Adrenal gland (tissue), 12 donors: ENCODE results near the gene SEMA7A. TPM values are rescaled to one million over a fixed set of nuclear protein-coding genes. Genes with fewer than 3 reads are reported as not detected.
A peak's percentile ranks its signal among the peaks of the same experiment; 100 is the strongest.

Experiments
- DNase-seq, 7 donors: peaks; one replicate each; pipeline ENCODE4 v3.0.0-alpha.2; 2019 to 2020
- H3K27ac ChIP-seq, 5 donors: fragments of 200-600 bp; sonication (generic) in 4 of 5; 1 replicate in 3 of 5; 2 replicates in 2 of 5; pipeline versions ENCODE4 v1.5.1 to v1.8.0; 2016 to 2020; ENCODE audit warnings: mild to moderate bottlenecking in 1 of 5
- H3K27me3 ChIP-seq: fragments of 200-600 bp; 2 replicates; pipeline ENCODE4 v1.8.0; 2021
- H3K36me3 ChIP-seq, 2 donors: fragments of 200-600 bp; replicated peaks in 1 of 2; 1 replicate in 1 of 2; 2 replicates in 1 of 2; pipeline versions ENCODE4 v1.5.1 to v1.8.0; 2018 to 2022
- H3K4me1 ChIP-seq, 2 donors: fragments of 200-600 bp; replicated peaks in 1 of 2; 1 replicate in 1 of 2; 2 replicates in 1 of 2; pipeline versions ENCODE4 v1.5.1 to v1.8.0; 2018 to 2021
- H3K4me3 ChIP-seq, 4 donors: fragments of 200-600 bp; sonication (generic) in 3 of 4; one replicate each; pipeline ENCODE4 v1.5.1; 2016 to 2018
- H3K9me3 ChIP-seq, 3 donors: fragments of 200-600 bp; sonication (generic) in 1 of 3; replicated peaks in 1 of 3; 1 replicate in 2 of 3; 2 replicates in 1 of 3; pipeline versions ENCODE4 v1.5.1 to v1.8.0; 2016 to 2021
- POLR2A ChIP-seq, 2 donors: fragments of 450-650 bp; IDR thresholded peaks; one replicate each; pipeline ENCODE4 v1.6.1; 2017; ENCODE audit warnings: antibody characterized with exemption in 2 of 2, mild to moderate bottlenecking in 2 of 2, moderate library complexity in 1 of 2
- WGBS, 4 donors: extraction: QIAGEN DNeasy Blood & Tissue Kit in 2 of 4; methylation state at CpG; one replicate each; pipeline versions ENCODE4 v1.1.5 to v1.1.7; 2013 to 2017; 5-methylcytosine and 5-hydroxymethylcytosine counted together
- intact Hi-C, 2 donors: fragments of 100-400 bp; cut with DNase I; formaldehyde crosslinking; loops; one replicate each; pipeline versions ENCODE4 v1.14.1 to v1.15.0; 2022 to 2023
- polyA plus RNA-seq, 3 donors: library from polyadenylated mRNA; stranded (reverse); fragments of 200-250 nt in 2 of 3; fragments of 350-450 nt in 1 of 3; fragmentation: Illumina TruSeq in 1 of 3; extraction: RNeasy Lipid Tissue Mini Kit (QIAGEN cat#74804) in 1 of 3; gene quantifications; one replicate each; pipeline ENCODE4 v1.2.3, GENCODE V29; 2013 to 2014
- total RNA-seq, 9 donors: library from RNA; depleted of rRNA in 4 of 9; stranded (reverse); fragments of >200 nt in 4 of 9; fragments of 120-200 nt in 1 of 9; fragmentation: NEBNext Ultra II Directional in 1 of 9; extraction: Animal tissue kit (Norgen Biotek cat#: 25700) in 1 of 9; gene quantifications; one replicate each; pipeline versions ENCODE4 v1.1.0 to v1.2.4, GENCODE V29; 2013 to 2023
- TF ChIP-seq, protein P1 (sequence below), 6 experiments: fragments of 450-650 bp in 4 of 6; fragments of 200-600 bp in 2 of 6; sonication (generic) in 1 of 6; IDR thresholded peaks; 1 replicate in 5 of 6; 2 replicates in 1 of 6; pipeline versions ENCODE4 v1.5.1 to v1.8.0; 2016 to 2021; ENCODE audit warnings: antibody characterized with exemption in 6 of 6, mild to moderate bottlenecking in 2 of 6, moderate library complexity in 1 of 6
- donor health status: healthy with polysubstance abuse.
- donor health status: Bipolar disorder and iron deficiency.
- donor health status: DM: yes; HTN: yes; CAD: no.
- donor health status: DM: no; HTN: no; CAD: no.
- donor health status: DM: no; HTN: no; CAD: no.
- donor health status: DM: yes; HTN: yes; CAD: no.

Gene SEMA7A
- total and polyA plus RNA-seq, 12 donors, result 1.3 to 32.0 (median 3.7) TPM

DNA sequence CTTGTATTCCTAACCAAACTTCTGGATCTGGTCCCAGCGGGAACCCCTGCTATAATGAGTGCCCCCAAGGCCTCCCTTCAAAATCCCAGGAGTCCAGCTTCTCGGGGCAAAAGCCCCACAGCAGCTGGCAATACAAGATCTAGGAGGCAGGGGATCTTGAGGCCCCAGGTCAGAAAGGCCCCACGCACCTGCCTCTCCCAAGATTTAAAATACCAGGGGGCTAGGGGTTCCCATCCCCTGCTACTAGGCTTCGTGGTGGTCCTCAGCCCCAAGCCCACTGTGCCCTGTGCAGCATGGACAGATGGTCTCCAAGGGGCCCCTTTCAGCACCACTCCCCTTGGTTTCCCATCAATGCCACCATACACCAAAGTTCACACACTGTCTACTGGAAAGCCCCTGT is 50.5 kb downstream of the SEMA7A start:
- intact Hi-C loops, result loop anchor here (2.0 to 10.0 kb wide), 4 partner anchors 56 to 382 kb away; no protein-coding TSS in a partner anchor

GRCh38 chr15:74382004-74382816 is 51.5 kb downstream of the SEMA7A start:
- no peak overlapping the region for H3K4me3 ChIP-seq
- TF ChIP-seq, protein P1, sequence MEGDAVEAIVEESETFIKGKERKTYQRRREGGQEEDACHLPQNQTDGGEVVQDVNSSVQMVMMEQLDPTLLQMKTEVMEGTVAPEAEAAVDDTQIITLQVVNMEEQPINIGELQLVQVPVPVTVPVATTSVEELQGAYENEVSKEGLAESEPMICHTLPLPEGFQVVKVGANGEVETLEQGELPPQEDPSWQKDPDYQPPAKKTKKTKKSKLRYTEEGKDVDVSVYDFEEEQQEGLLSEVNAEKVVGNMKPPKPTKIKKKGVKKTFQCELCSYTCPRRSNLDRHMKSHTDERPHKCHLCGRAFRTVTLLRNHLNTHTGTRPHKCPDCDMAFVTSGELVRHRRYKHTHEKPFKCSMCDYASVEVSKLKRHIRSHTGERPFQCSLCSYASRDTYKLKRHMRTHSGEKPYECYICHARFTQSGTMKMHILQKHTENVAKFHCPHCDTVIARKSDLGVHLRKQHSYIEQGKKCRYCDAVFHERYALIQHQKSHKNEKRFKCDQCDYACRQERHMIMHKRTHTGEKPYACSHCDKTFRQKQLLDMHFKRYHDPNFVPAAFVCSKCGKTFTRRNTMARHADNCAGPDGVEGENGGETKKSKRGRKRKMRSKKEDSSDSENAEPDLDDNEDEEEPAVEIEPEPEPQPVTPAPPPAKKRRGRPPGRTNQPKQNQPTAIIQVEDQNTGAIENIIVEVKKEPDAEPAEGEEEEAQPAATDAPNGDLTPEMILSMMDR (IDR thresholded peaks at IDR 0.05), result peak; percentile 96 to 99 (median 98)
- TF ChIP-seq POLR2A (IDR thresholded peaks at IDR 0.05), result no peak
- intact Hi-C loops, result loop anchor here (2.0 to 10.0 kb wide), 4 partner anchors 57 to 383 kb away; no protein-coding TSS in a partner anchor
- H3K27me3 ChIP-seq, result no peaks in the 10 kb centered on the region
- H3K4me1 ChIP-seq, result no peaks in the 10 kb centered on the region
- peak; percentile 88 to 94 (median 92) for DNase-seq
- H3K9me3 ChIP-seq, result no peaks in the 10 kb centered on the region
- 35 to 57% (median 42%) methylated on average over 8 to 13 of the region's 13 CpGs for WGBS, 4 donors
- no peaks in the 10 kb centered on the region for H3K36me3 ChIP-seq
- H3K27ac ChIP-seq, result no peak overlapping the region

More for the DNA sequence above, 50.5 kb downstream of the SEMA7A start:
- Histone ChIP-seq H3K27ac (no peak overlapping the region), H3K9me3 (no peaks in the 10 kb centered on the region), H3K36me3 (no peaks in the 10 kb centered on the region), H3K4me1 (no peaks in the 10 kb centered on the region), H3K27me3 (no peaks in the 10 kb centered on the region), H3K4me3 (no peak overlapping the region)
- no peak for DNase-seq
- 89 to 98% (median 94%) methylated on average over 3 to 4 of the region's 4 CpGs for WGBS, 4 donors
- TF ChIP-seq, protein P1 (IDR thresholded peaks at IDR 0.05), result no peak
- TF ChIP-seq POLR2A (IDR thresholded peaks at IDR 0.05), result no peak

GRCh38 chr15:74381481-74381880 is 52.3 kb downstream of the SEMA7A start:
- Histone ChIP-seq H3K27me3 (no peaks in the 10 kb centered on the region), H3K4me3 (no peak overlapping the region), H3K9me3 (no peaks in the 10 kb centered on the region), H3K36me3 (no peaks in the 10 kb centered on the region), H3K4me1 (no peaks in the 10 kb centered on the region), H3K27ac (no peak overlapping the region)
- DNase-seq, result no peak
- TF ChIP-seq, protein P1 (IDR thresholded peaks at IDR 0.05), result no peak
- no peak for TF ChIP-seq POLR2A (IDR thresholded peaks at IDR 0.05)
- intact Hi-C loops, result loop anchor here (10.0 kb wide), 3 partner anchors 103 to 383 kb away; no protein-coding TSS in a partner anchor
- WGBS, 4 donors, result 72 to 100% (median 89%) methylated on average over 2 to 5 of the region's 5 CpGs

DNA sequence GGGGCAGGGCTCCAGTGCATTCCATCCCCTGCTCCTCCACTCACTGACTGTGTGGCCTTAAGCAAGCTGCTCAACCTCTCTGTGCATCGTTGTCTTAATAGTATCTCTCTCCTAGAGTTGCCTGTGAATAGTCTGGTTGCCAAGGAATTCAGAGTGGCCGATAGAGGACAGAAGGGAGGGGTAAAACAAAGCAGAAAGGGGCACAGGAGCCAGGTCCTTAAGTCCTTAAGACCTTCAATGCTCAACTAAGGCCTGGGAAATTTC is 52.6 kb downstream of the SEMA7A start:
- no peaks in the 10 kb centered on the region for H3K4me1 ChIP-seq
- H3K36me3 ChIP-seq, result no peaks in the 10 kb centered on the region
- TF ChIP-seq, protein P1 (IDR thresholded peaks at IDR 0.05), result no peak
- TF ChIP-seq POLR2A (IDR thresholded peaks at IDR 0.05), result no peak
- no peaks in the 10 kb centered on the region for H3K9me3 ChIP-seq
- no peak overlapping the region for H3K4me3 ChIP-seq
- intact Hi-C loops, result loop anchor here (10.0 kb wide), 3 partner anchors 104 to 384 kb away; no protein-coding TSS in a partner anchor
- no peak overlapping the region for H3K27ac ChIP-seq
- WGBS, 4 donors, result 75 to 84% (median 77%) methylated on average over 2 of the region's 2 CpGs
- DNase-seq, result no peak
- no peaks in the 10 kb centered on the region for H3K27me3 ChIP-seq
